GM18951 (cell line): ENCODE measurements around the gene KRT6B.
"Not testable (repeated sequence)": the region's sequence is repeated elsewhere in the genome, so short reads cannot be mapped to it uniquely, and the experiment has no call there.

Experiments used
- POLR2A ChIP-seq: IDR thresholded peaks from 4 replicates; pipeline ENCODE4 v1.6.1; 2011; ENCODE audit warnings: mild to moderate bottlenecking; ENCODE audit not compliant: insufficient read length, insufficient read depth; ENCODE audit errors: extremely low read depth
- in situ Hi-C: fragments of 300-500 bp; cut with MboI; formaldehyde crosslinking; loops from one replicate; pipeline ENCODE4 v1.12.0; 2022; ENCODE audit warnings: low sequenced_read_pairs, mixed read lengths, inconsistent platforms; ENCODE audit not compliant: unreplicated experiment

KRT6B gene

DNA sequence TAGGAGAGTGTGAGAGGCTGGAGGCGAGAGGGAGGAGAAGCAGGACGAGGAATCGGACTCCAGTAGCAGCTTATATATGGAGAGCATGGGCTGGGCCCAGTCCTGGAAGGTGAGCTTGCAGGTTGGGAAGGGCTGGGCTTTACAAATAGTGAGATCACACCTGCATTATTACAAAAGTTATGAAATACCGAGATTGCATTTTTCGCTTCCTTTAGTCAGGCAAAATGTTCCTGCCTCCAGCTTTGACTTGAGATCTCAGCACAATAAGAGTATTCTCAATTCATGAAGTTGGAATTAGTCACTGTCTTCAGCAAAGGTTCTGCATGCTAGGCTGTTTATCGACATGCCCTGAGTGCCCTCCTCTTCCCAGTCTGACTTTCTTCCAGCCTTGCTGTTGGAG lies at the start of gene KRT6B:
Gene KRT6B, minus strand, starts transcription at position 46 of the 400 bp plus-strand sequence. CDS start 68 bp downstream, outside the sequence.
- in situ Hi-C loops = no loop called here
- TF ChIP-seq POLR2A = no peak

DNA sequence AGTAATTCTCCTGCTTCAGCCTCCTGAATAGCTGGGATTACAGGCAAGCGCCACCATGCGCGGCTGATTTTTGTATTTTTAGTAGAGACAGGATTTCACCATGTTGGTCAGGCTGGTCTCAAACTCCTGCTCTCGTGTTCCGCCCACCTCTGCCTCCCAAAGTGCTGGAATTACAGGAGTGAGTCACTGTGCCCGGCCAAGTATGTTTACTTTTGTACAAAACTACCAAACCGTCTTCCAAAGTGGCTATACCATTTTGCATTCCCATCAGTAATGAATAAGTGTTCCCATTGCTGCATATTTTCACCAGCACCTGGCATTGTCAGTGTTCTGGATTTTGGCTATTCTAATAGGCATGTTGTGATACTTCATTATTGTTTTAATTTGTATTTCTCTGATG lies 49.5 kb upstream of the KRT6B start:
- TF ChIP-seq POLR2A = no peak
- in situ Hi-C loops = no loop called here

DNA sequence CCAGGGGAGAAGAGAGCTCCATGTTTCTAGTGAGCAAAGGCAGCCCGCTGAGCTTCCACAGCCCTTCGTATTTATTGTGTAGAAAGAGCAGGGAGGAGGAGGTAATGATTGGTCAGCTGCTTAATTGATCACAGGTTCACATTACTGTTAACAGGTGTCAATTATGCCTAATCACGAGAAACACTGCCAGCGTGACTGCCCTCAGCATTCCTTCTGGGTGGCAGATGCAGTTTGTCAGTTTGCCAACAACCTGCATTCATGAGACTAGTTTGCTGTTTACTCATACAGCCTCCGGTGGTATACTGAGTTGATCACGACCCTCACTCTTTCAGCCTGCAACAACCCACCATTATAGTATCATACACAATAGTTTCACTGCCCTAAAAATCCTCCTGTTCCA lies 48.6 kb upstream of the KRT6B start:
- in situ Hi-C loops = not testable (repeated sequence)

DNA sequence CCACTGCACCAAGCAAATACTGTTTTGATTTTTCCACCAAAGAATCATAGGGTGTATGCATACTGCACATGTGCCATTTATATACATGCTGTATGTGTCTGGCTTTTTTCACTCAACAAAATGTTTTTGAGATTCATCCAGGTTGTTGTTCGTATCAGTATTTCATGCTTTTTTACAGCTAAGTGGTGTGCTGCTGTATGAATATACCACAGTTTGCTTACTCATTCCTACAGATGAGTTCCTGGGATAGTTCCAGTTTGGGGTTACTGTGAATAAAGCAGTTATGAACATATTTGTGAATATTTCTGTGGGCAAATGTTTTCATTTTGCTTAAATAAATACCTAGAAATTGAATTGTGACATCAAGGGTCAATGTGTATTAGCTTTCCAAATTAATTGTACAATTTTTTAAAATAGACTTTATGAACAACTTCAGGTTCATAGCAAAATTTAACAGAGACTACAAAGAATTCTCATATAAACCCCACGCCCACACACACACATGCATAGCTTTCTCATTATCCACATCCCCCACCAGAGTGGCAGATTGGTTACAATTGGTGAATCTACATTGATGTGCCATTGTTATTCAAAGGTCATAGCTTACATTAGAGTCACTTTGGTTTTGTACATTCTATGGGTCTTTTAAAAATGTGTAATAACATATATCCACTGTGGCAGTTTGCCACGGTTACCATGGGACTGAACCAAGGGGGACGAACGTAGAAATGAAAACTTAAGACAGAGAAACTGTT lies 48.0 kb upstream of the KRT6B start:
- in situ Hi-C loops = no loop called here
- TF ChIP-seq POLR2A = no peak

DNA sequence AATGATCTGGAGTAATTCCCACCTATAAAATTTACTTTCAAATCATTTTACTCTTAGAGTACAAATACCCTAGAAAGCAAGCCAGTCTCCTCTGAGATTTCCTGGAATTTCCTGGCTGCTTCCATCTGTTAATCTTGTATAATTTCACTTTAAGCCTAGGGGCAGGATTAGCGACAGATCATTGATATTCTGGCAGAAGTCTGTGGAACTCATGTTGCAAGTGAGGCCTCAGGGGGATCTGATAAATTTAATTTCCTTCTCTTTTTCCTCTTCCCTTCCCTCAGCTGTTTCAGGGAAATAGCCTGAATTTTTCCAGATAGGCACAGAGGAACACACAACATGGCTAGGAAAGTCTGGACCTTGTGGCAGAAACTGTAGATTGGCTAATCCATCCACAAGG lies 47.0 kb upstream of the KRT6B start:
- TF ChIP-seq POLR2A = no peak
- in situ Hi-C loops = no loop called here

DNA sequence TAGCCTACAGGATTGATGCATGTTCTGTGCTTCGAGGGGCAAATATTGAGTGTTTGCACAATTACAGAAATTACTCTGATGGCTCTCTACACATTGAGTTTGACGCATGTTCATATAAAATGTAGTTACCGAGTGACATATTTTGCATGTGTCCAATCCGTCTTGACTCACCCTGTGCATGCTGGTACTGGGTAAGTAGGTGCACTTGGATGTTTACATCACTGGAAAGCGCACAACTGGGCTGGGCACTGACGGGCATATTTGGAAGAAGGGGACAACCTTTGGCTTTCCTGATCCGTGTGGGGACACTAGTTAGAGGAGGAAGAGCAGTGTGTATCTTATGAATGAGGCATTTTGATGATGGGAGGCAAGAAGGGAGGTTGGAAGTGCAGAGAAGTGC lies 46.0 kb upstream of the KRT6B start:
- TF ChIP-seq POLR2A = no peak
- in situ Hi-C loops = no loop called here

GRCh38 chr12:52496590-52497071 lies 44.7 kb upstream of the KRT6B start:
- TF ChIP-seq POLR2A = no peak
- in situ Hi-C loops = no loop called here

- in situ Hi-C loops = no loop called here
- TF ChIP-seq POLR2A = no peak
Measured at GRCh38 chr12:52496054-52496453, 44.1 kb upstream of the KRT6B start.

- in situ Hi-C loops = no loop called here
Measured at GRCh38 chr12:52495389-52495788, 43.4 kb upstream of the KRT6B start.

GRCh38 chr12:52494518-52494917 lies 42.6 kb upstream of the KRT6B start:
- no peak for TF ChIP-seq POLR2A
- in situ Hi-C loops = no loop called here

More at GRCh38 chr12:52495389-52495788, 43.4 kb upstream of the KRT6B start:
- no peak for TF ChIP-seq POLR2A

DNA sequence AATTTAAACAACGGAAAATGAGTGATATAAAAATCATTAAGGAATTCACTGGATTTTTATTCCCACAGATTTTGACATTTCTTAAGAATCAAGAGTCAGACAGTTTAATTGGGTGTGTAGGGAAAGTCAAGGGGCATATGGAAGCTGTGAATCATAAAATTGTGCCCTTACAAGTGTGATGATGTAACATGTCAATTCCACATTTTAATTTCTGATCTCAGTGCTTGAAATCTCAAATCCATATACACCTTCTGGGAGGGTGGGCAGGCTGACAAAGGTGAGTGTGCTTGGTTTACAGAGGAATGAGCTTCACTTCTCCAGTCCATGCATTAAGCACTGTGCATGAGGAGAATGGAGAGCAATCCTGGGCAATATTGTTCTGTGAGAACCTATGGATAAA lies 42.2 kb upstream of the KRT6B start:
- TF ChIP-seq POLR2A = no peak

DNA sequence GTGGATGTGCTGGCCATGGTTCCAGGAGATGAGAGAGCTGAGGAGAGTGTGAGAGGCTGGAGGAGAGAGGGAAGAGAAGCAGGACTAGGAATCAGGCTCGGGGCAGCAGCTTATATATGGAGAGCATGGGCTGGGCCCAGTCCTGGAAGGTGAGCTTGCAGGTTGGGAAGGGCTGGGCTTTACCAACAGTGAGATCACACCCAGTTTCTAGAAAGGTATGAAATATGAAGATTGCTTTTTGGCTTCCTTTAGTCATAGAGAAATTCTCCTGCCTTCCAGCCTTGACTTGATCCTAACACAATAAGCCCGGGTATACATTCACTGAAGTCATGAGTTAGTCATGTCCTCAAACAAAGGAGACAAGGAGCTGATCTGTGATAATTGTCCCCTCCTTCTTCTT lies 41.2 kb upstream of the KRT6B start, which contains the start of gene KRT6A:
Gene KRT6A, minus strand, starts transcription at position 86 of the 400 bp plus-strand sequence. Its CDS starts 69 bp downstream, at position 17.
- TF ChIP-seq POLR2A = no peak
- in situ Hi-C loops = no loop called here

More for the DNA sequence above, 42.2 kb upstream of the KRT6B start:
- in situ Hi-C loops = no loop called here

DNA sequence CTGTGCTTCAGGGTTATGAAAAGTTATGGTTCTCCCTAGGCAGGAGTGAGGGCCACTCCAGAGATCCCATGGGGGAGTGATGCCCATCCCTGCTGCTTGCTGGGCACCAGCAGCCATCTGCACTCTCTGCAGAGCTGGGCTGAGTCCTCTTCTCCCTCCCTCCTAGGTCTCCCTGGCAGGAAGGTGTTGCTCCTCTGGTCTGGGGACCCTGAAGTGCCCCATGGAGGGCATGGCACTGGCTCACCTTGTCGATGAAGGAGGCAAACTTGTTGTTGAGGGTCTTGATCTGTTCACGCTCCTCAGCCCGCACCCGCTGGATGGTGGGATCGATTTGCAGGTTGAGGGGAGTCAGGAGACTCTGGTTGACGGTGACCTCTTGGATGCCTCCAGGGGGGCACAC lies 40.5 kb upstream of the KRT6B start:
- in situ Hi-C loops = not testable (repeated sequence)

DNA sequence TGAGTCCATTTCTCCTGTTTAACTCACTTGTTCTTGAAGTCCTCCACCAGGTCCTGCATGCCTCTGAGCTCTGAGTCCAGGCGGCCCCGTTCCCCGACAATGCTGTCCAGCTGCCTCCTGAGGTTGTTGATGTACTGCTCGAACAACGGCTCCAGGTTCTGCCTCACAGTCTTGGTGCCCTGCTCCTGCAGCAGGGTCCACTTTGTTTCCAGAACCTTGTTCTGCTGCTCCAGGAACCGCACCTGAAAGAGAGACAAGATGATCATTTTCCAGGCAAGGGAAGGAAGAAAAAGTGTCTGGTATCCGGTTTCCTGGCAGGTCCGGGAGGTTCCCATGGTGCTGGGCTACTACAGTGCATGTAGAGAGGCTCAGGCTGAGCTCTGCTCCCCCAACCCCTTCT lies 39.5 kb upstream of the KRT6B start:
- in situ Hi-C loops = not testable (repeated sequence)

GRCh38 chr12:52488736-52489135 lies 36.8 kb upstream of the KRT6B start:
- TF ChIP-seq POLR2A = no peak
- in situ Hi-C loops = no loop called here

GRCh38 chr12:52487744-52488443 lies 35.9 kb upstream of the KRT6B start:
- in situ Hi-C loops = not testable (repeated sequence)
